C1 segment of cervical spinal cord (tissue), 14 donors: ENCODE results near the gene HMX3.
"Not testable (repeated sequence)": the region's sequence is repeated elsewhere in the genome, so short reads cannot be mapped to it uniquely, and the experiment has no call there.

Source experiments
- DNase-seq, 14 donors: peaks; one replicate each; lab custom pipeline; 2025; lab: John Stamatoyannopoulos, UW

The HMX3 gene

GRCh38 chr10:123171616-123172015 is 35.8 kb downstream of the HMX3 start:
- DNase-seq: not testable (repeated sequence)

- no peak for DNase-seq
Observed at GRCh38 chr10:123175389-123176387, 39.9 kb downstream of the HMX3 start.

GRCh38 chr10:123178390-123178789 is 42.6 kb downstream of the HMX3 start:
- DNase-seq: not testable (repeated sequence)

GRCh38 chr10:123180101-123181090 is 44.6 kb downstream of the HMX3 start:
- no peak for DNase-seq

GRCh38 chr10:123183724-123184123 is 48.0 kb downstream of the HMX3 start:
- DNase-seq: no peak

- DNase-seq: no peak
Observed at GRCh38 chr10:123187781-123188180, 52.0 kb downstream of the HMX3 start.
